Ascending aorta (tissue), 2 donors: ENCODE measurements around the gene KPTN. TPM values are rescaled to one million over a fixed set of nuclear protein-coding genes. Genes with fewer than 3 reads are reported as not detected.

Source experiments
- DNase-seq, 2 donors: peaks; one replicate each; pipeline ENCODE4 v3.0.0-alpha.2; 2019; ENCODE audit warnings: low spot score in 2 of 2
- H3K27ac ChIP-seq, 2 donors: fragments of 200-600 bp; sonication (generic); one replicate each; pipeline ENCODE4 v1.5.1; 2016 to 2017; ENCODE audit warnings: mild to moderate bottlenecking in 1 of 2
- H3K27me3 ChIP-seq: fragments of 200-600 bp; sonication (generic); one replicate; pipeline ENCODE4 v1.5.1; 2017
- H3K36me3 ChIP-seq, 2 donors: fragments of 200-600 bp; sonication (generic); one replicate each; pipeline ENCODE4 v1.5.1; 2016
- H3K4me1 ChIP-seq, 2 donors: fragments of 200-600 bp; sonication (generic); one replicate each; pipeline ENCODE4 v1.5.1; 2016 to 2017; ENCODE audit warnings: mild to moderate bottlenecking in 1 of 2
- H3K4me3 ChIP-seq, 2 donors: fragments of 200-600 bp; sonication (generic); one replicate each; pipeline ENCODE4 v1.5.1; 2016 to 2017; ENCODE audit warnings: mild to moderate bottlenecking in 1 of 2
- H3K9me3 ChIP-seq, 2 donors: fragments of 200-600 bp; sonication (generic); one replicate each; pipeline ENCODE4 v1.5.1; 2016
- CTCF ChIP-seq, 3 experiments: fragments of 200-600 bp in 2 of 3; fragments of 450-650 bp in 1 of 3; sonication (generic) in 2 of 3; IDR thresholded peaks; one replicate each; pipeline ENCODE4 v1.5.1; 2016 to 2019; ENCODE audit warnings: antibody characterized with exemption in 3 of 3, mild to moderate bottlenecking in 1 of 3, moderate library complexity in 1 of 3
- intact Hi-C: fragments of 100-400 bp; cut with DNase I; formaldehyde crosslinking; loops from one replicate; pipeline ENCODE4 v1.15.1; 2023
- total RNA-seq: library from RNA; depleted of rRNA; stranded (reverse); fragments of >200 nt; gene quantifications from one replicate; pipeline ENCODE4 v1.1.0, GENCODE V29; 2016

KPTN gene
- total RNA-seq, 1 donor from 2014 or later = 26.0 TPM

GRCh38 chr19:47475465-47475864 lies 8.6 kb downstream of the KPTN start:
- H3K27me3 ChIP-seq = no peaks in the 10 kb centered on the region
- peaks cover 12 to 16% of the 10 kb centered on the region in 2 donors for H3K4me1 ChIP-seq
- H3K4me3 ChIP-seq = no peak overlapping the region
- H3K36me3 ChIP-seq = no peaks in the 10 kb centered on the region
- H3K9me3 ChIP-seq = no peaks in the 10 kb centered on the region
- H3K27ac ChIP-seq = no peak overlapping the region
- DNase-seq = no peak
- no peak for TF ChIP-seq CTCF (IDR thresholded peaks at IDR 0.05)
- intact Hi-C loops = no loop called here

GRCh38 chr19:47473336-47473735 lies 10.7 kb downstream of the KPTN start:
- Histone ChIP-seq H3K27me3 (no peaks in the 10 kb centered on the region), H3K9me3 (no peaks in the 10 kb centered on the region), H3K4me3 (no peak overlapping the region), H3K36me3 (no peaks in the 10 kb centered on the region), H3K27ac (no peak overlapping the region), H3K4me1 (peaks cover 12 to 16% of the 10 kb centered on the region in 2 donors)
- DNase-seq = no peak
- intact Hi-C loops = no loop called here
- TF ChIP-seq CTCF (IDR thresholded peaks at IDR 0.05) = no peak

- no peak within 1 kb of the TSS for H3K27ac ChIP-seq
- H3K27me3 ChIP-seq = no peaks in the 10 kb centered on the region
- no peaks in the 10 kb centered on the region for H3K36me3 ChIP-seq
- peak; percentile 43 to 90 for DNase-seq
- no peaks in the 10 kb centered on the region for H3K9me3 ChIP-seq
- intact Hi-C loops = no loop called here
- H3K4me1 ChIP-seq = peaks cover 12 to 16% of the 10 kb centered on the region in 2 donors
- H3K4me3 ChIP-seq = peak within 1 kb of the TSS; percentile 4 to 60
- TF ChIP-seq CTCF (IDR thresholded peaks at IDR 0.05) = no peak
Measured at GRCh38 chr19:47471733-47472457, 12.1 kb downstream of the KPTN start, which contains the start of gene SLC8A2. SLC8A2 (minus strand) TSS chr19:47471893; CDS start chr19:47466403, 5,490 bp downstream.

GRCh38 chr19:47471381-47471732 lies 12.7 kb downstream of the KPTN start:
- H3K27ac ChIP-seq = no peak overlapping the region
- no peaks in the 10 kb centered on the region for H3K27me3 ChIP-seq
- DNase-seq = no peak
- intact Hi-C loops = no loop called here
- no peak for TF ChIP-seq CTCF (IDR thresholded peaks at IDR 0.05)
- H3K4me1 ChIP-seq = peaks cover 12 to 16% of the 10 kb centered on the region in 2 donors
- no peaks in the 10 kb centered on the region for H3K36me3 ChIP-seq
- no peaks in the 10 kb centered on the region for H3K9me3 ChIP-seq
- H3K4me3 ChIP-seq = peak overlapping the region in 1 of 2 donors; percentile 60

GRCh38 chr19:47470447-47471195 lies 13.4 kb downstream of the KPTN start:
- Histone ChIP-seq H3K27me3 (no peaks in the 10 kb centered on the region), H3K4me3 (no peak overlapping the region), H3K36me3 (no peaks in the 10 kb centered on the region), H3K9me3 (no peaks in the 10 kb centered on the region), H3K4me1 (peaks cover 12 to 16% of the 10 kb centered on the region in 2 donors), H3K27ac (no peak overlapping the region)
- no peak for TF ChIP-seq CTCF (IDR thresholded peaks at IDR 0.05)
- DNase-seq = no peak
- intact Hi-C loops = no loop called here
